H1 (cell line): ENCODE results near the gene LILRB1.

Source experiments
- CBX8 ChIP-seq: fragments of 300-800, 300-1000 bp; sonication (generic); IDR thresholded peaks from 2 replicates; pipeline ENCODE4 v1.7.1; 2016; ENCODE audit warnings: low read depth, low read length, borderline replicate concordance
- CEBPB ChIP-seq: IDR thresholded peaks from 2 replicates; pipeline ENCODE4 v1.6.1; 2012; ENCODE audit warnings: low read depth, low read length
- SIRT6 ChIP-seq: IDR thresholded peaks from one replicate; pipeline ENCODE4 v1.7.1; 2012; ENCODE audit warnings: low read length, inconsistent platforms
- SP1 ChIP-seq: IDR thresholded peaks from 2 replicates; pipeline ENCODE4 v1.6.1; 2011; ENCODE audit warnings: low read depth, low read length
- TF ChIP-seq, protein P1 (sequence below), 3 experiments: IDR thresholded peaks; 1 replicate in 2 of 3; 2 replicates in 1 of 3; pipeline versions ENCODE4 v1.5.1 to v1.6.1; 2011; ENCODE audit warnings: low read length in 3 of 3, mild to moderate bottlenecking in 3 of 3, inconsistent platforms in 2 of 3, low read depth in 1 of 3, moderate library complexity in 1 of 3; ENCODE audit not compliant: insufficient read depth in 1 of 3; ENCODE audit errors: control extremely low read depth in 1 of 3
- TF ChIP-seq, protein P2 (sequence below): IDR thresholded peaks from 2 replicates; pipeline ENCODE4 v1.6.1; 2012; ENCODE audit warnings: inconsistent platforms

DNA sequence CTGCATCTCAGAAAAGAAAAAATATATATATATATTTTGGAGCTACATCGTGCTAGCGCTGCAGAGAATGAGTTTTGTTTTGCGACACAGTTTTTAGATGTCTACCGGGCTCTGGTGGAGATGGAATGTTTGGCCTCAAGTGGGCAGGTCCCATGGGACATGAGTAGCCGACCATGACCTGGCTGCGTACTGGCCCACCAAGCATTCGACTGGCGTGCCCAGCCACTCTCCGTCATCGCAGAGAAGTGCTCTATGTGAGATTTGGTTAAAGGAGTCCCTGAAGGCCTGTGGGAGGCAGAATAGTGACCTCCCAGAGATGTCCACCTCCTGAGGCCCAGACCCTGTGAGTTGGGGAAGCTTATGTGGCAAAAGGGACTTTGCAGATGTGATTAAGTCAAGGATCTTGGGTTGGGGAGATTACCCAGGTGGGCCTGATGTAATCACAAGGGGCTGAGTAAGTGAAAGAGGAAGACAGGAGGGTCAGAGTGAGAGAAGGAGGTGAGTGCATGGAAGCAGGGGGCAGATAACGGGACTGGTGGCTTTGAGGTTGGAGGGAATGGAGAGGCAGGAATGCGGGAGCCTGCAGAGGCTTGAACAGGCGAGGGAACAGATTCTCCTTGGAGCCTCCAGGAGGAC is 31.7 kb downstream of the LILRB1 start:
- TF ChIP-seq SIRT6, result no peak
- TF ChIP-seq, protein P1, sequence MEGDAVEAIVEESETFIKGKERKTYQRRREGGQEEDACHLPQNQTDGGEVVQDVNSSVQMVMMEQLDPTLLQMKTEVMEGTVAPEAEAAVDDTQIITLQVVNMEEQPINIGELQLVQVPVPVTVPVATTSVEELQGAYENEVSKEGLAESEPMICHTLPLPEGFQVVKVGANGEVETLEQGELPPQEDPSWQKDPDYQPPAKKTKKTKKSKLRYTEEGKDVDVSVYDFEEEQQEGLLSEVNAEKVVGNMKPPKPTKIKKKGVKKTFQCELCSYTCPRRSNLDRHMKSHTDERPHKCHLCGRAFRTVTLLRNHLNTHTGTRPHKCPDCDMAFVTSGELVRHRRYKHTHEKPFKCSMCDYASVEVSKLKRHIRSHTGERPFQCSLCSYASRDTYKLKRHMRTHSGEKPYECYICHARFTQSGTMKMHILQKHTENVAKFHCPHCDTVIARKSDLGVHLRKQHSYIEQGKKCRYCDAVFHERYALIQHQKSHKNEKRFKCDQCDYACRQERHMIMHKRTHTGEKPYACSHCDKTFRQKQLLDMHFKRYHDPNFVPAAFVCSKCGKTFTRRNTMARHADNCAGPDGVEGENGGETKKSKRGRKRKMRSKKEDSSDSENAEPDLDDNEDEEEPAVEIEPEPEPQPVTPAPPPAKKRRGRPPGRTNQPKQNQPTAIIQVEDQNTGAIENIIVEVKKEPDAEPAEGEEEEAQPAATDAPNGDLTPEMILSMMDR (IDR thresholded peaks at IDR 0.05; ENCODE audit: control extremely low read depth in 1 of 3, insufficient read depth in 1 of 3, low read depth in 1 of 3, low read length in 3 of 3), result no peak
- no peak for TF ChIP-seq CBX8
- no peak for TF ChIP-seq CEBPB
- TF ChIP-seq SP1, result no peak
- TF ChIP-seq, protein P2, sequence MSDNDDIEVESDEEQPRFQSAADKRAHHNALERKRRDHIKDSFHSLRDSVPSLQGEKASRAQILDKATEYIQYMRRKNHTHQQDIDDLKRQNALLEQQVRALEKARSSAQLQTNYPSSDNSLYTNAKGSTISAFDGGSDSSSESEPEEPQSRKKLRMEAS, result no peak
